Measurements from ENCODE around the gene MIGA2. TPM values are rescaled to one million over a fixed set of nuclear protein-coding genes. Genes with fewer than 3 reads are reported as not detected.

Gene MIGA2
- total and polyA plus RNA-seq, 9 of the 15 experiments (the other 6 are each of a cell fraction or from before 2014, with no cell fraction given): 0.15 to 54.1 (median 18.0) TPM

DNA sequence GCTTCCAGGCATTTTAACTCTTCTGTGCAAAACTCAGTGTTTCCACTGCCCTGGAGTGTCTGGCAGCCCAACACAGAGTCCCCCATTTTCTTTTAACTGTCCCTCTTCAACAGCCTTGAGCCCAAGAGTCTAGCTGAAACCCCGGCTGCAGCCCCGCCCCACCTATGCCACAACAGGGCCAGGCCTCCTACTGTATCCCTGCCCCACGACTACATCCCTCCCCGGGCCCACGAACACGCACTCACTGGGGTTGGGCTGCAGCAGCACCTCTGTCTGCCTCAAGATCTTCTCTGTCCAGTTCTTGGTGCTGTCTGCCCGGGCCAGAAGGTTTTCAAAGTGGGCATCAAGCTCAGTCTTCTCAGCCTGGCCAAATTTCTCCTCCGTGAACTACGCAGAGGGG is 14.4 kb upstream of the MIGA2 start (continued):
- TF ChIP-seq, protein P1, sequence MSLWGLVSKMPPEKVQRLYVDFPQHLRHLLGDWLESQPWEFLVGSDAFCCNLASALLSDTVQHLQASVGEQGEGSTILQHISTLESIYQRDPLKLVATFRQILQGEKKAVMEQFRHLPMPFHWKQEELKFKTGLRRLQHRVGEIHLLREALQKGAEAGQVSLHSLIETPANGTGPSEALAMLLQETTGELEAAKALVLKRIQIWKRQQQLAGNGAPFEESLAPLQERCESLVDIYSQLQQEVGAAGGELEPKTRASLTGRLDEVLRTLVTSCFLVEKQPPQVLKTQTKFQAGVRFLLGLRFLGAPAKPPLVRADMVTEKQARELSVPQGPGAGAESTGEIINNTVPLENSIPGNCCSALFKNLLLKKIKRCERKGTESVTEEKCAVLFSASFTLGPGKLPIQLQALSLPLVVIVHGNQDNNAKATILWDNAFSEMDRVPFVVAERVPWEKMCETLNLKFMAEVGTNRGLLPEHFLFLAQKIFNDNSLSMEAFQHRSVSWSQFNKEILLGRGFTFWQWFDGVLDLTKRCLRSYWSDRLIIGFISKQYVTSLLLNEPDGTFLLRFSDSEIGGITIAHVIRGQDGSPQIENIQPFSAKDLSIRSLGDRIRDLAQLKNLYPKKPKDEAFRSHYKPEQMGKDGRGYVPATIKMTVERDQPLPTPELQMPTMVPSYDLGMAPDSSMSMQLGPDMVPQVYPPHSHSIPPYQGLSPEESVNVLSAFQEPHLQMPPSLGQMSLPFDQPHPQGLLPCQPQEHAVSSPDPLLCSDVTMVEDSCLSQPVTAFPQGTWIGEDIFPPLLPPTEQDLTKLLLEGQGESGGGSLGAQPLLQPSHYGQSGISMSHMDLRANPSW (CRISPR knock-in tag; IDR thresholded peaks at IDR 0.05): no peak
- TF ChIP-seq SPI1 (IDR thresholded peaks at IDR 0.05; ENCODE audit: borderline replicate concordance, low read depth, low read length): no peak
- TF ChIP-seq ZNF778 (CRISPR knock-in tag; IDR thresholded peaks at IDR 0.05): no peak
- no peak for TF ChIP-seq GABPB2 (CRISPR knock-in tag; conservative IDR thresholded peaks at IDR 0.05)
- no peak for TF ChIP-seq ZNF24 (IDR thresholded peaks at IDR 0.05)
- TF ChIP-seq EHMT2 (IDR thresholded peaks at IDR 0.05): no peak
- TF ChIP-seq ZNF764 (CRISPR knock-in tag; IDR thresholded peaks at IDR 0.05; ENCODE audit: low read depth): no peak
- TF ChIP-seq EWSR1 (IDR thresholded peaks at IDR 0.05; ENCODE audit: borderline replicate concordance, low read depth, partially characterized antibody): no peak
- TF ChIP-seq, protein P2, sequence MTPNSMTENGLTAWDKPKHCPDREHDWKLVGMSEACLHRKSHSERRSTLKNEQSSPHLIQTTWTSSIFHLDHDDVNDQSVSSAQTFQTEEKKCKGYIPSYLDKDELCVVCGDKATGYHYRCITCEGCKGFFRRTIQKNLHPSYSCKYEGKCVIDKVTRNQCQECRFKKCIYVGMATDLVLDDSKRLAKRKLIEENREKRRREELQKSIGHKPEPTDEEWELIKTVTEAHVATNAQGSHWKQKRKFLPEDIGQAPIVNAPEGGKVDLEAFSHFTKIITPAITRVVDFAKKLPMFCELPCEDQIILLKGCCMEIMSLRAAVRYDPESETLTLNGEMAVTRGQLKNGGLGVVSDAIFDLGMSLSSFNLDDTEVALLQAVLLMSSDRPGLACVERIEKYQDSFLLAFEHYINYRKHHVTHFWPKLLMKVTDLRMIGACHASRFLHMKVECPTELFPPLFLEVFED (CRISPR knock-in tag; conservative IDR thresholded peaks at IDR 0.05): no peak
- no peak for TF ChIP-seq KAT8 (IDR thresholded peaks at IDR 0.05; ENCODE audit: low read depth)
- TF ChIP-seq ZNF780A (CRISPR knock-in tag; IDR thresholded peaks at IDR 0.05): no peak
